ENCODE measurements around the gene KDM5B. TPM values are rescaled to one million over a fixed set of nuclear protein-coding genes. Genes with fewer than 3 reads are reported as not detected.

The KDM5B gene
- total and polyA plus RNA-seq, 9 of the 15 experiments (the other 6 are each of a cell fraction or from before 2014, with no cell fraction given): 15.4 to 90.6 (median 57.1) TPM

DNA sequence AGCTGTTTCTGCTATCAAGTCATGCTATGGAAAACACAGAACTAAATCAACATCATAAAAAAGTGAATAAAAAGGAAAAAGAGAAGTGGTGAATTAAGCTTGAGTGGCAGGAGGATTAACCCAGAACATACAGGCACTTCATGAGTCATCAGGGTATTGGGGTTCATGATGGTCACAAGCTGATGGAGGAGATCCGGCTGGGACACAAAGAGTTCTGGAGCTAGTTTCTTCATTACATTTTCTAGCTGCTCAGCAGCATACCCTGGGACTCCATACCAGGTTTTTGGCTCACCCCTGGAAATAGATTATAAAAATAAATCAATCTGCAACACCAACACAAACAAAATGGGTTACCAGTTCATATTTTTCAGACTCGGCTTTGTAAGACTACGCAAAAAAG is 55.4 kb downstream of the KDM5B start (continued):
- TF ChIP-seq, protein P1, sequence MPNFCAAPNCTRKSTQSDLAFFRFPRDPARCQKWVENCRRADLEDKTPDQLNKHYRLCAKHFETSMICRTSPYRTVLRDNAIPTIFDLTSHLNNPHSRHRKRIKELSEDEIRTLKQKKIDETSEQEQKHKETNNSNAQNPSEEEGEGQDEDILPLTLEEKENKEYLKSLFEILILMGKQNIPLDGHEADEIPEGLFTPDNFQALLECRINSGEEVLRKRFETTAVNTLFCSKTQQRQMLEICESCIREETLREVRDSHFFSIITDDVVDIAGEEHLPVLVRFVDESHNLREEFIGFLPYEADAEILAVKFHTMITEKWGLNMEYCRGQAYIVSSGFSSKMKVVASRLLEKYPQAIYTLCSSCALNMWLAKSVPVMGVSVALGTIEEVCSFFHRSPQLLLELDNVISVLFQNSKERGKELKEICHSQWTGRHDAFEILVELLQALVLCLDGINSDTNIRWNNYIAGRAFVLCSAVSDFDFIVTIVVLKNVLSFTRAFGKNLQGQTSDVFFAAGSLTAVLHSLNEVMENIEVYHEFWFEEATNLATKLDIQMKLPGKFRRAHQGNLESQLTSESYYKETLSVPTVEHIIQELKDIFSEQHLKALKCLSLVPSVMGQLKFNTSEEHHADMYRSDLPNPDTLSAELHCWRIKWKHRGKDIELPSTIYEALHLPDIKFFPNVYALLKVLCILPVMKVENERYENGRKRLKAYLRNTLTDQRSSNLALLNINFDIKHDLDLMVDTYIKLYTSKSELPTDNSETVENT (CRISPR knock-in tag; IDR thresholded peaks at IDR 0.05): no peak

DNA sequence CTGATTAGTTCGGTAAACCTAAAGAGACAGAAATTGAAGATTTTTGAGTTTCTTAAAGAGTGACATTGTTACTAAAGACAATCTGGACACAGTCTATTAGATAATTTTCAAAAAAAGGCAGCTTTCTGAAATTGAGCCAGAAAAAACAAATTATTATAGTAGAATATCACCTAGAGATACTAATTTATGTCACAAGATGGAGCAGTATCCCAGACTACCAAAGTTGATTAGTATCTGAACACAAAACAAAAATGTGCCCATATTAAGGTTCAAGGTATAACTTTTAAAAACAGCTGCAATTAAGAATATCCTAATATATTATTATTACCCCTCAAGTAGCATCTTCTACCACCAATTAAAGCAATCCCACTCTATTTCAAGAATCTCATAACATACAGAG is 57.5 kb downstream of the KDM5B start:
- peaks cover 91% of the 10 kb centered on the region for H3K36me3 ChIP-seq (ENCODE audit: control insufficient read depth, insufficient read depth, low read length)
- no peak for FAIRE-seq
- in situ Hi-C loops (cut with MboI): loop anchor here (10.0 kb wide), 1 partner anchor 244 kb away; no protein-coding TSS in a partner anchor

More for the DNA sequence above, 57.5 kb downstream of the KDM5B start:
- no peak overlapping the region for H2AFZ ChIP-seq (ENCODE audit: low read depth, low read length)
- ATAC-seq: no peak
- no peaks in the 10 kb centered on the region for H3K79me2 ChIP-seq (ENCODE audit: control insufficient read depth, insufficient read depth, low read length)
- no peak overlapping the region for H3K9ac ChIP-seq (ENCODE audit: insufficient read depth in 1 of 2, low read depth in 2 of 2, low read length in 2 of 2)
- no peak overlapping the region for H3K27ac ChIP-seq (ENCODE audit: extremely low read depth, low read depth, low read length)
- no peaks in the 10 kb centered on the region for H3K9me1 ChIP-seq (ENCODE audit: control insufficient read depth, insufficient read depth, low read length)
- POLR2A ChIA-PET: interaction anchor here (1.4 kb wide), 1 partner anchor 11 kb away, joined by 3 read pairs; no protein-coding TSS in a partner anchor
- CTCF ChIA-PET (ENCODE audit: low intra/inter-chr PET ratio): interaction anchor here (0.7 kb wide), 1 partner anchor 248 kb away, joined by 4 read pairs; no protein-coding TSS in a partner anchor
- TF ChIP-seq RBM17 (IDR thresholded peaks at IDR 0.05; ENCODE audit: borderline replicate concordance, low read depth, low read length) (no peak), ZNF76 (CRISPR knock-in tag; IDR thresholded peaks at IDR 0.05; ENCODE audit: borderline replicate concordance) (no peak), CCNT2 (IDR thresholded peaks at IDR 0.05; ENCODE audit: borderline replicate concordance, extremely low read depth, insufficient read length, low read depth, low read length) (no peak), FOXK2 (conservative IDR thresholded peaks at IDR 0.05 in 1 of 2, IDR thresholded peaks at IDR 0.05 in 1 of 2; ENCODE audit: low read depth in 2 of 2) (no peak), LARP7 (IDR thresholded peaks at IDR 0.05) (no peak), RAD21 (CRISPR knock-in tag; conservative IDR thresholded peaks at IDR 0.05 in 1 of 2, IDR thresholded peaks at IDR 0.05 in 1 of 2) (peak; percentile 9 to 38; a peak in 2 of 4 replicates), RB1 (IDR thresholded peaks at IDR 0.05; ENCODE audit: low read depth) (no peak), ZNF3 (CRISPR knock-in tag; IDR thresholded peaks at IDR 0.05) (no peak)
- TF ChIP-seq, protein P2, sequence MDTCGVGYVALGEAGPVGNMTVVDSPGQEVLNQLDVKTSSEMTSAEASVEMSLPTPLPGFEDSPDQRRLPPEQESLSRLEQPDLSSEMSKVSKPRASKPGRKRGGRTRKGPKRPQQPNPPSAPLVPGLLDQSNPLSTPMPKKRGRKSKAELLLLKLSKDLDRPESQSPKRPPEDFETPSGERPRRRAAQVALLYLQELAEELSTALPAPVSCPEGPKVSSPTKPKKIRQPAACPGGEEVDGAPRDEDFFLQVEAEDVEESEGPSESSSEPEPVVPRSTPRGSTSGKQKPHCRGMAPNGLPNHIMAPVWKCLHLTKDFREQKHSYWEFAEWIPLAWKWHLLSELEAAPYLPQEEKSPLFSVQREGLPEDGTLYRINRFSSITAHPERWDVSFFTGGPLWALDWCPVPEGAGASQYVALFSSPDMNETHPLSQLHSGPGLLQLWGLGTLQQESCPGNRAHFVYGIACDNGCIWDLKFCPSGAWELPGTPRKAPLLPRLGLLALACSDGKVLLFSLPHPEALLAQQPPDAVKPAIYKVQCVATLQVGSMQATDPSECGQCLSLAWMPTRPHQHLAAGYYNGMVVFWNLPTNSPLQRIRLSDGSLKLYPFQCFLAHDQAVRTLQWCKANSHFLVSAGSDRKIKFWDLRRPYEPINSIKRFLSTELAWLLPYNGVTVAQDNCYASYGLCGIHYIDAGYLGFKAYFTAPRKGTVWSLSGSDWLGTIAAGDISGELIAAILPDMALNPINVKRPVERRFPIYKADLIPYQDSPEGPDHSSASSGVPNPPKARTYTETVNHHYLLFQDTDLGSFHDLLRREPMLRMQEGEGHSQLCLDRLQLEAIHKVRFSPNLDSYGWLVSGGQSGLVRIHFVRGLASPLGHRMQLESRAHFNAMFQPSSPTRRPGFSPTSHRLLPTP (IDR thresholded peaks at IDR 0.05; ENCODE audit: borderline replicate concordance, extremely low read depth, insufficient read length): no peak
- TF ChIP-seq, protein P3, sequence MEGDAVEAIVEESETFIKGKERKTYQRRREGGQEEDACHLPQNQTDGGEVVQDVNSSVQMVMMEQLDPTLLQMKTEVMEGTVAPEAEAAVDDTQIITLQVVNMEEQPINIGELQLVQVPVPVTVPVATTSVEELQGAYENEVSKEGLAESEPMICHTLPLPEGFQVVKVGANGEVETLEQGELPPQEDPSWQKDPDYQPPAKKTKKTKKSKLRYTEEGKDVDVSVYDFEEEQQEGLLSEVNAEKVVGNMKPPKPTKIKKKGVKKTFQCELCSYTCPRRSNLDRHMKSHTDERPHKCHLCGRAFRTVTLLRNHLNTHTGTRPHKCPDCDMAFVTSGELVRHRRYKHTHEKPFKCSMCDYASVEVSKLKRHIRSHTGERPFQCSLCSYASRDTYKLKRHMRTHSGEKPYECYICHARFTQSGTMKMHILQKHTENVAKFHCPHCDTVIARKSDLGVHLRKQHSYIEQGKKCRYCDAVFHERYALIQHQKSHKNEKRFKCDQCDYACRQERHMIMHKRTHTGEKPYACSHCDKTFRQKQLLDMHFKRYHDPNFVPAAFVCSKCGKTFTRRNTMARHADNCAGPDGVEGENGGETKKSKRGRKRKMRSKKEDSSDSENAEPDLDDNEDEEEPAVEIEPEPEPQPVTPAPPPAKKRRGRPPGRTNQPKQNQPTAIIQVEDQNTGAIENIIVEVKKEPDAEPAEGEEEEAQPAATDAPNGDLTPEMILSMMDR (IDR thresholded peaks at IDR 0.05 in 2 of 3, conservative IDR thresholded peaks at IDR 0.05 in 1 of 3; ENCODE audit: insufficient read depth in 2 of 3, low read depth in 1 of 3, low read length in 3 of 3): peak in 1 of 3 experiments; percentile 34; a peak in 2 of 6 replicates
- H3K27me3 ChIP-seq (ENCODE audit: control insufficient read depth in 2 of 2, insufficient read depth in 2 of 2, low read length in 2 of 2): no peaks in the 10 kb centered on the region
- intact Hi-C loops (cut with micrococcal nuclease): loop anchor here (2.0 kb wide), 1 partner anchor 102 kb away; no protein-coding TSS in a partner anchor
- DNase-seq (ENCODE audit: extremely low read depth in 1 of 4, low spot score in 3 of 4): no peak
- no peaks in the 10 kb centered on the region for H4K20me1 ChIP-seq (replicated peaks; ENCODE audit: control insufficient read depth, insufficient read depth, low read length)
- no TSS peak for BruUV-seq (replicated peaks)
- H3K4me2 ChIP-seq (ENCODE audit: insufficient read depth, low read length): no peak overlapping the region
- H3K4me3 ChIP-seq: no peak overlapping the region
- H3K9me3 ChIP-seq (replicated peaks; ENCODE audit: control insufficient read depth, insufficient read depth, low read depth, low read length): no peaks in the 10 kb centered on the region
- H3K4me1 ChIP-seq (replicated peaks in 1 of 2; ENCODE audit: control insufficient read depth in 2 of 2, insufficient read depth in 2 of 2, low read length in 2 of 2): no peaks in the 10 kb centered on the region
- WGBS (ENCODE audit: insufficient coverage, low coverage, missing lambda C conversion rate): 65% methylated on average over 1 of the region's 1 CpG

Measured in K562 (cell line).